T-helper 17 cell (primary cell): ENCODE measurements around the gene DENND1A. TPM values are rescaled to one million over a fixed set of nuclear protein-coding genes. Genes with fewer than 3 reads are reported as not detected.
A peak's percentile ranks its signal among the peaks of the same experiment; 100 is the strongest.

ENCODE experiments used
- ATAC-seq: fragments of 150-1000 bp; cut with Tn5 transposase; 2 replicates; pipeline ENCODE4 v1.10.0; 2021; ENCODE audit warnings: mild to moderate bottlenecking, moderate library complexity
- DNase-seq, 3 donors: peaks; one replicate each; pipeline versions ENCODE4 v3.0.0 to v3.0.0-alpha.2; 2020 to 2021
- H3K9me3 ChIP-seq: one replicate; pipeline ENCODE4 v1.7.0; 2013; ENCODE audit warnings: low read length, mild to moderate bottlenecking; ENCODE audit not compliant: control insufficient read depth, poor library complexity, severe bottlenecking
- H3K27ac Mint-ChIP-seq: one replicate; pipeline ENCODE4 v1.8.0; 2022; ENCODE audit warnings: mild to moderate bottlenecking, moderate library complexity, mixed read lengths
- H3K27me3 Mint-ChIP-seq: one replicate; pipeline ENCODE4 v1.8.0; 2022; ENCODE audit warnings: mixed read lengths
- H3K36me3 Mint-ChIP-seq: one replicate; pipeline ENCODE4 v1.8.0; 2022; ENCODE audit warnings: low read depth, mixed read lengths
- H3K4me1 Mint-ChIP-seq: one replicate; pipeline ENCODE4 v1.8.0; 2022; ENCODE audit warnings: mild to moderate bottlenecking, mixed read lengths
- H3K4me3 Mint-ChIP-seq: one replicate; pipeline ENCODE4 v1.8.0; 2022; ENCODE audit warnings: mild to moderate bottlenecking, moderate library complexity, mixed read lengths
- total RNA-seq, 4 donors: library from RNA in 2 of 4; stranded (reverse) in 2 of 4; gene quantifications; one replicate each; pipeline ENCODE4 v1.2.3 and lab custom pipeline; 2022 to 2026

The DENND1A gene
- total RNA-seq, 2 donors from 2014 or later, result 19.9 to 21.1 TPM

DNA sequence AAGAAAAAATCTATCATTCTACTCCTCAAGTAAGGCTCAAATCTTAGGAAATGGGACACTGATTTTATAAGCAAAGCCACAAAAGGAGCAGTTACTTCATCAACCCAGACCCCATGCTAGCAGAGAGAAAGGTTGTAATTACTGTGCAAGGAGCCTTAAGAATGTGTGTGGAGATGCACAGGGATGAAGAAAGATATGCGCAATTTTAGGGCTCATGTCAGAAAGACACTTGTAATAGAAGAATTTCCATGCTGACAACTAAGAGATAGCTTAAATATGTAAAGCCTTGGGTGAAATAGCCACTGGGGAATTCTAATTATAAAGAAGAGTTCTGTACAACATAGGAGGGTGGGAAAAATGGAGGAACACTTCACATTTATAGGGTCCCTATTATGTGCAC, 432.1 kb downstream of the DENND1A start:
- no peaks in the 10 kb centered on the region for H3K4me1 Mint-ChIP-seq
- DNase-seq (no peak), ATAC-seq (no peak)
- H3K27ac Mint-ChIP-seq, result peak overlapping the region; percentile 32
- no peak overlapping the region for H3K4me3 Mint-ChIP-seq
- no peaks in the 10 kb centered on the region for H3K27me3 Mint-ChIP-seq
- H3K36me3 Mint-ChIP-seq, result no peaks in the 10 kb centered on the region
- no peaks in the 10 kb centered on the region for H3K9me3 ChIP-seq

DNA sequence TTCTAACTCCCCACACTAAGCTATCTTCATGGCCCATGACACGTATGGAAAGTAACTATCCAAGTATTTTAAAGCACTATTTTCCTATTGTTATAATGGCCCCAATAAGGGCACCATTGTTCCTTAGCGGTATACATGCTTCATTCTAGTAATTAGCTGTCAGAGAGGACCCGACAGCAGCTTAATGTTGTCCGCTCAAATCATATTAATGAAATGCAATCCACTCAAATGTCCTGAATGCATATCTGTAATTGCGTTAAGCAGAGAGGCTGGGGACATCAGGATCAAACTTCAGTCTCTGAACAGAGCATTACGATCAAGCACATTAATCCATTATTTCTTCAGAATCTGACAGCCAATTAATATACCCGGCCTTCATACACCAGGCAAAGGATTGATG, 434.2 kb downstream of the DENND1A start:
- H3K36me3 Mint-ChIP-seq, result peaks cover 5% of the 10 kb centered on the region
- H3K27ac Mint-ChIP-seq, result no peak overlapping the region
- no peak for DNase-seq
- no peak for ATAC-seq
- H3K4me3 Mint-ChIP-seq, result no peak overlapping the region
- no peaks in the 10 kb centered on the region for H3K4me1 Mint-ChIP-seq
- no peaks in the 10 kb centered on the region for H3K9me3 ChIP-seq
- H3K27me3 Mint-ChIP-seq, result no peaks in the 10 kb centered on the region

- no peaks in the 10 kb centered on the region for H3K4me1 Mint-ChIP-seq
Observed at GRCh38 chr9:123493627-123494026, 436.3 kb downstream of the DENND1A start.

DNA sequence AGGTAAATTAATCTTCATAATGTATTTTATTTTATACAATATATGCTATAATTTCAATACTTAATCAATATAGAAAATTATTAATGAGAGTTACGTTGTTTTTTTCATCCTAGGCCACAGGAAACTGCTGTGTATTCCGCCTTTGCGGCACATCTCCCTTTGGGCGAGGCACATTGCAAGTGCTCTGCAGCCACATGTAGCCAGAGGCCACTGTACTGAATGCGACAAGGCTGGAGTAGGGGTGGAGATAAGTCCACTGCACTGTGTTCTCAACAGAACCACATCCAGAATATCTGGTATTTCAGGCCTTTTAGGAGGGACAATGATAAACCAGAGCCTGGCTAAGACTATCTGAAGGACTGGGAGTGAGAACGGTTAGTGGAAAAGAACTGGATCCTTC, 439.2 kb downstream of the DENND1A start:
- H3K4me3 Mint-ChIP-seq, result no peak overlapping the region
- H3K27me3 Mint-ChIP-seq, result no peaks in the 10 kb centered on the region
- DNase-seq (no peak), ATAC-seq (no peak)
- no peak overlapping the region for H3K27ac Mint-ChIP-seq
- H3K9me3 ChIP-seq, result no peaks in the 10 kb centered on the region
- peaks cover 5% of the 10 kb centered on the region for H3K36me3 Mint-ChIP-seq
- peaks cover 3% of the 10 kb centered on the region for H3K4me1 Mint-ChIP-seq

More at GRCh38 chr9:123493627-123494026, 436.3 kb downstream of the DENND1A start:
- no peaks in the 10 kb centered on the region for H3K9me3 ChIP-seq
- H3K27ac Mint-ChIP-seq, result no peak overlapping the region
- H3K27me3 Mint-ChIP-seq, result no peaks in the 10 kb centered on the region
- DNase-seq (no peak), ATAC-seq (no peak)
- peaks cover 5% of the 10 kb centered on the region for H3K36me3 Mint-ChIP-seq
- no peak overlapping the region for H3K4me3 Mint-ChIP-seq

DNA sequence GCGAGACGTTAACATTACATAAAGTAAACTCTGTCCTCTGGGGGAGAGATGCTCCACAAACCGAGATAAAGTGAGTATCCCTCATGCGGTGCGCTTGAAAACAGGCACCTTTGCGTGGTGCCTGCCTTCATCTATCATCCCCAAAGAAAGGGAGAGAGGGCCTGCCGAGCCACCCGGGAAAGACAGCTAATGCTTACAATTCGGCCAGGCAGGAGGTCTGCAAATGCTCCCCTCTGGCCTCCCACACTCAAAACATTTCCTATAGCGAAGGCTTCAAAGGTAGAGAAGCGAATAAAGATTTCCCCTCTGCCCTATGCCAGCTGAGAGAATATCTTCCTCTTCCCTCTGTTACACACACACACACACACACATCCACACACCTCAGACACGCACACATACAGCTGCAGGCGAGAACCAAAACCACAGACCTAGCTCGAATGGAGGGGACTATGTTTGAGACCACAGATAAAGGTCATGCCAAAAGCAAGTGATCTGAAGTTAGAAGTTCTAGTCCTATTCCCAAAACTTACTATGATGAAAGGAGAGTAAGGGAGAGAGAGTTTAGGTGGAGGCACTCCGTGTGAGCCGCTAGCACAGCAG, 441.1 kb downstream of the DENND1A start:
- no peak overlapping the region for H3K27ac Mint-ChIP-seq
- H3K36me3 Mint-ChIP-seq, result peaks cover 5% of the 10 kb centered on the region
- peaks cover 3% of the 10 kb centered on the region for H3K4me1 Mint-ChIP-seq
- ATAC-seq (no peak), DNase-seq (no peak)
- H3K9me3 ChIP-seq, result no peaks in the 10 kb centered on the region
- no peak overlapping the region for H3K4me3 Mint-ChIP-seq
- no peaks in the 10 kb centered on the region for H3K27me3 Mint-ChIP-seq

GRCh38 chr9:123487944-123488548, 441.9 kb downstream of the DENND1A start:
- H3K9me3 ChIP-seq, result no peaks in the 10 kb centered on the region

GRCh38 chr9:123486431-123486830, 443.5 kb downstream of the DENND1A start:
- ATAC-seq (no peak), DNase-seq (no peak)
- no peaks in the 10 kb centered on the region for H3K9me3 ChIP-seq
- peaks cover 3% of the 10 kb centered on the region for H3K4me1 Mint-ChIP-seq
- no peak overlapping the region for H3K27ac Mint-ChIP-seq
- H3K36me3 Mint-ChIP-seq, result no peaks in the 10 kb centered on the region
- H3K4me3 Mint-ChIP-seq, result no peak overlapping the region
- H3K27me3 Mint-ChIP-seq, result no peaks in the 10 kb centered on the region

More at GRCh38 chr9:123487944-123488548, 441.9 kb downstream of the DENND1A start:
- no peak overlapping the region for H3K4me3 Mint-ChIP-seq
- H3K4me1 Mint-ChIP-seq, result peaks cover 3% of the 10 kb centered on the region
- peaks cover 5% of the 10 kb centered on the region for H3K36me3 Mint-ChIP-seq
- ATAC-seq (no peak), DNase-seq (no peak)
- no peaks in the 10 kb centered on the region for H3K27me3 Mint-ChIP-seq
- H3K27ac Mint-ChIP-seq, result peak overlapping the region; percentile 8

DNA sequence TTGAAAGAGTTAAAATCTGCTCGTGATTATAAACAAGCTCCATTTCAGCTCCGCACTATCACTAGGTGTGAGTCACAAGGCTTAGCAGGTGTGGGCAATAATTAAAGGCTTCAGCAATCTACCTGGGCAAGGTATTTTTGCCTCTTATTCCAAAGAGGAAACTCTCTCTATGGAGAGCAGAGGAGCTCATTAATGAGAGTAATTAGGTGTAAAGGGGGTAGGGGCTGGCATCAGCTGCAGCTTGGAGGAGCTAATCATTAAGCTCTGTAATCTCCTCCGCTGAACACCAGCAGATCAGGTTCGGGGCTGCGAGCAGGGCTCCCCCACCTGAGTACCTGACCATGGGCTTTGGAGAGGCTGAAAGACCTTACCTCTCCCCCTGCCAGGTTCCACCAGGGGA, 444.7 kb downstream of the DENND1A start:
- H3K9me3 ChIP-seq, result no peaks in the 10 kb centered on the region
- Mint-ChIP-seq H3K4me1 (peaks cover 5% of the 10 kb centered on the region), H3K27me3 (no peaks in the 10 kb centered on the region), H3K4me3 (no peak overlapping the region), H3K27ac (no peak overlapping the region), H3K36me3 (no peaks in the 10 kb centered on the region)
- no peak for ATAC-seq
- DNase-seq, result no peak

DNA sequence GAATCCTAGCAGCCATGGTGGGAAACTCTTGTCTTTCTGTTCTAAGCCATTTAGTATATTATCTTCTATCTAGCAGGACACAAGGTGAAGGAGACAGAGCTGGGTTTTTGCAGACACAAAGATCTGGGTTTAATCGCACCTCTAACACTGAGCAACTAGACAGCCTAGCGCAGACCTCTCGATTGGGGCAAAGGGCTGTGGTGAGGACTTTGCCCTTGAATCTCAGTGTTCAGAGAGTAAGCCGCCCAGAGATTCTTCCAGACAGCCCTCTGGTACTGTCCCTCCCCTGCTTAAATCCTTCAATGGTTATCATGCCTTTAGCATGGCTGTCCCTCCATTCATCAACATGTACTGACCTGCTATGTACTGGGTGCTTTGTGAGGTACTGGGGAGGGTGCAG, 445.8 kb downstream of the DENND1A start:
- DNase-seq, result no peak
- Mint-ChIP-seq H3K4me3 (no peak overlapping the region), H3K27me3 (no peaks in the 10 kb centered on the region), H3K27ac (no peak overlapping the region), H3K36me3 (no peaks in the 10 kb centered on the region), H3K4me1 (peaks cover 5% of the 10 kb centered on the region)
- no peak for ATAC-seq
- no peaks in the 10 kb centered on the region for H3K9me3 ChIP-seq

GRCh38 chr9:123483191-123483803, 446.6 kb downstream of the DENND1A start:
- H3K9me3 ChIP-seq, result no peaks in the 10 kb centered on the region
- Mint-ChIP-seq H3K4me1 (peaks cover 5% of the 10 kb centered on the region), H3K27ac (no peak overlapping the region), H3K27me3 (no peaks in the 10 kb centered on the region), H3K36me3 (no peaks in the 10 kb centered on the region), H3K4me3 (no peak overlapping the region)
- ATAC-seq, result no peak
- DNase-seq, result no peak

GRCh38 chr9:123482295-123482968, 447.5 kb downstream of the DENND1A start:
- Mint-ChIP-seq H3K36me3 (no peaks in the 10 kb centered on the region), H3K27me3 (no peaks in the 10 kb centered on the region), H3K27ac (no peak overlapping the region), H3K4me1 (peaks cover 5% of the 10 kb centered on the region), H3K4me3 (no peak overlapping the region)
- DNase-seq, result no peak
- no peak for ATAC-seq
- no peaks in the 10 kb centered on the region for H3K9me3 ChIP-seq

GRCh38 chr9:123481209-123481865, 448.6 kb downstream of the DENND1A start:
- H3K36me3 Mint-ChIP-seq, result no peaks in the 10 kb centered on the region
- ATAC-seq, result no peak
- H3K4me3 Mint-ChIP-seq, result no peak overlapping the region
- no peak overlapping the region for H3K27ac Mint-ChIP-seq
- H3K4me1 Mint-ChIP-seq, result peaks cover 3% of the 10 kb centered on the region
- no peaks in the 10 kb centered on the region for H3K27me3 Mint-ChIP-seq
- H3K9me3 ChIP-seq, result no peaks in the 10 kb centered on the region
- no peak for DNase-seq

DNA sequence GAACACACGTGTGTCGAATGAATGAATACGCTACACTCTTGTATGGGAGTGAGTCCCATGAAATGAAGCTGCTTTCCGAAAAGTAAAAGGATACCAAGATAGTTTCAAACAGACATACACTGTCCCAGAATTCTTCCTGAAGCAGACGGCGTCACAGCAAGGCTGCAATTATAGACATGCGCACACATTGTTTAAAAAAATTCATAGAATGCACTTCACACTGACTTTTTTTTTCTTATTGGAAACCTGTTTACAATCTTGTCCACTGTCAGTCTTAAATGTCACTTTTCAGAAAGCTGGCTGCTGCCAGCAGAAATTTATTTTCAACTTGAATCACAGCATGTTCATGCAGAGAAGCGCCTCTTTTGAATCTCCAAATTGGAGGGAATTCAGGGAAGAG, 449.1 kb downstream of the DENND1A start:
- no peaks in the 10 kb centered on the region for H3K36me3 Mint-ChIP-seq
- ATAC-seq (no peak), DNase-seq (no peak)
- H3K4me3 Mint-ChIP-seq, result no peak overlapping the region
- no peaks in the 10 kb centered on the region for H3K27me3 Mint-ChIP-seq
- peaks cover 3% of the 10 kb centered on the region for H3K4me1 Mint-ChIP-seq
- H3K27ac Mint-ChIP-seq, result no peak overlapping the region
- H3K9me3 ChIP-seq, result no peaks in the 10 kb centered on the region
